Fibroblast of mammary gland (primary cell): Measurements from ENCODE around the gene TAOK1.

Experiments used
- DNase-seq: peaks from one replicate; pipeline ENCODE4 v3.0.0-alpha.2; 2010; ENCODE audit warnings: low read depth
- H3K4me3 ChIP-seq: 2 replicates; pipeline ENCODE4 v1.5.1; 2011; ENCODE audit warnings: low read depth, mild to moderate bottlenecking, low read length, moderate library complexity; ENCODE audit not compliant: control insufficient read depth
- TF ChIP-seq, protein P1 (sequence below): conservative IDR thresholded peaks from 2 replicates; pipeline ENCODE4 v1.5.1; 2011; ENCODE audit warnings: low read depth, low read length, inconsistent platforms; ENCODE audit not compliant: control insufficient read depth, insufficient read depth

The TAOK1 gene

GRCh38 chr17:29388937-29389336 is 1.2 kb upstream of the TAOK1 start:
- H3K4me3 ChIP-seq, result no peak overlapping the region
- TF ChIP-seq, protein P1, sequence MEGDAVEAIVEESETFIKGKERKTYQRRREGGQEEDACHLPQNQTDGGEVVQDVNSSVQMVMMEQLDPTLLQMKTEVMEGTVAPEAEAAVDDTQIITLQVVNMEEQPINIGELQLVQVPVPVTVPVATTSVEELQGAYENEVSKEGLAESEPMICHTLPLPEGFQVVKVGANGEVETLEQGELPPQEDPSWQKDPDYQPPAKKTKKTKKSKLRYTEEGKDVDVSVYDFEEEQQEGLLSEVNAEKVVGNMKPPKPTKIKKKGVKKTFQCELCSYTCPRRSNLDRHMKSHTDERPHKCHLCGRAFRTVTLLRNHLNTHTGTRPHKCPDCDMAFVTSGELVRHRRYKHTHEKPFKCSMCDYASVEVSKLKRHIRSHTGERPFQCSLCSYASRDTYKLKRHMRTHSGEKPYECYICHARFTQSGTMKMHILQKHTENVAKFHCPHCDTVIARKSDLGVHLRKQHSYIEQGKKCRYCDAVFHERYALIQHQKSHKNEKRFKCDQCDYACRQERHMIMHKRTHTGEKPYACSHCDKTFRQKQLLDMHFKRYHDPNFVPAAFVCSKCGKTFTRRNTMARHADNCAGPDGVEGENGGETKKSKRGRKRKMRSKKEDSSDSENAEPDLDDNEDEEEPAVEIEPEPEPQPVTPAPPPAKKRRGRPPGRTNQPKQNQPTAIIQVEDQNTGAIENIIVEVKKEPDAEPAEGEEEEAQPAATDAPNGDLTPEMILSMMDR, result no peak
- DNase-seq, result no peak

- TF ChIP-seq, protein P1, result no peak
- DNase-seq, result peak; percentile 30
Measured at GRCh38 chr17:29390851-29391631, 878 bp downstream of the TAOK1 start.

GRCh38 chr17:29393436-29393835 is 3.3 kb downstream of the TAOK1 start:
- TF ChIP-seq, protein P1, result no peak
- peak; percentile 54 for DNase-seq
- H3K4me3 ChIP-seq, result no peak overlapping the region

More at GRCh38 chr17:29390851-29391631, 878 bp downstream of the TAOK1 start:
- H3K4me3 ChIP-seq, result peak overlapping the region; percentile 89

GRCh38 chr17:29394761-29395160 is 4.6 kb downstream of the TAOK1 start:
- no peak overlapping the region for H3K4me3 ChIP-seq
- no peak for DNase-seq
- TF ChIP-seq, protein P1, result no peak

GRCh38 chr17:29396066-29396465 is 5.9 kb downstream of the TAOK1 start:
- no peak for DNase-seq
- TF ChIP-seq, protein P1, result no peak
- no peak overlapping the region for H3K4me3 ChIP-seq

- TF ChIP-seq, protein P1, result no peak
- H3K4me3 ChIP-seq, result no peak overlapping the region
- DNase-seq, result no peak
Measured at GRCh38 chr17:29399634-29400033, 9.5 kb downstream of the TAOK1 start.

- TF ChIP-seq, protein P1, result no peak
- DNase-seq, result no peak
- no peak overlapping the region for H3K4me3 ChIP-seq
Measured at GRCh38 chr17:29400818-29401217, 10.7 kb downstream of the TAOK1 start.
